GM13976 (cell line): ENCODE data around the gene NUP210.
A peak's percentile ranks its signal among the peaks of the same experiment; 100 is the strongest.

Experiments used
- DNase-seq: peaks from one replicate; pipeline ENCODE4 v3.0.0; 2012; ENCODE audit warnings: low spot score
- in situ Hi-C: fragments of 300-500 bp; cut with MboI; formaldehyde crosslinking; loops from one replicate; pipeline ENCODE4 v1.12.0; 2022; ENCODE audit warnings: low sequenced_read_pairs, mixed read lengths, inconsistent platforms; ENCODE audit not compliant: unreplicated experiment
- TF ChIP-seq, protein P1 (sequence below): IDR thresholded peaks from 2 replicates; pipeline ENCODE4 v1.5.1; 2012; ENCODE audit warnings: borderline replicate concordance, mild to moderate bottlenecking; ENCODE audit not compliant: insufficient read depth; ENCODE audit errors: extremely low read depth, missing control alignments, control extremely low read depth

NUP210 gene

DNA sequence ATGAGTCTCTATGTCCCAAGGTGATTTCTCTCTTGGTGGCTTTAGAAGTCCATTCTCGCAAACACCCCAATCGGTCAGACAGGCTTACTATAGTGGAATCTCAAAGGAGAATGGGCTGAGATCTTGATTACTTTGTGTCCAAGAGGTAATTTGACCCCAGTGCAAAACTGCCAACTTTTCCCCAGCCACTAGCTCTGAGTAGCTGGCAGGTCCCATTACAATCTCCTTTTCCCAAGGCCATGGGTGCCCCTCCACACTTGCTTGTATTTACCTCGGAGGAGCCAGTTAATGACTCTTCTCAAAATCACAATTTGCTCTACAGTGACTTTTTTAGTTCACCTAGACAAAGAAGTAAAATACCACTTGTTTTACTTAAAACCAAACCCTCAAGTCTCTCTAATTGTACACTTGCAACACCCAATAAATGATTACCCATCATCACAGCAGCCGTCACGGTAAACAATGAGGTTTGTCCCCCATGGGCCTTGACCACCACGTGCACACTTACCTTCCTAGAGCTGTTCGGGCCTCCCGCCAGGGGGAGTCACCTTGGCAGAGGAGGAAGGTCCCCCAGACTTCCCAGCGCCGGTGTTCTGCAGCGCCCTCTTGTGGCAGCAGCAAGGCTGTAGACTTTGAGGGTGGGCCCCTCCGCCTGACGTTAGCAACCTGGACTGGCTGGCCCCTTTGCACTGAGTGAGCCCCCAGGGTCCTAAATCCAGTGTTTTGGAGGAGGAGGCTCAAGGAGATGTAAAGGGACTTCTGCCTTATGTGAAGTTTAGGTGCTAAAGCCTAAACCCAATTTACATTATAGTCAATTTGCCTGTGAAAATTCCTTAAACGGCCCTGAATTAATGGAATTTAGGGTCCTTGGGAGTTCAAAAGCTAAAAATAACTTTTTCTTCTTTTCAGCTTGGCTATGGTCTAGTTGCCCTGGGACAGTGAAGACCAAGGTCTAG lies 41.3 kb upstream of the NUP210 start:
- in situ Hi-C loops = no loop called here
- TF ChIP-seq, protein P1, sequence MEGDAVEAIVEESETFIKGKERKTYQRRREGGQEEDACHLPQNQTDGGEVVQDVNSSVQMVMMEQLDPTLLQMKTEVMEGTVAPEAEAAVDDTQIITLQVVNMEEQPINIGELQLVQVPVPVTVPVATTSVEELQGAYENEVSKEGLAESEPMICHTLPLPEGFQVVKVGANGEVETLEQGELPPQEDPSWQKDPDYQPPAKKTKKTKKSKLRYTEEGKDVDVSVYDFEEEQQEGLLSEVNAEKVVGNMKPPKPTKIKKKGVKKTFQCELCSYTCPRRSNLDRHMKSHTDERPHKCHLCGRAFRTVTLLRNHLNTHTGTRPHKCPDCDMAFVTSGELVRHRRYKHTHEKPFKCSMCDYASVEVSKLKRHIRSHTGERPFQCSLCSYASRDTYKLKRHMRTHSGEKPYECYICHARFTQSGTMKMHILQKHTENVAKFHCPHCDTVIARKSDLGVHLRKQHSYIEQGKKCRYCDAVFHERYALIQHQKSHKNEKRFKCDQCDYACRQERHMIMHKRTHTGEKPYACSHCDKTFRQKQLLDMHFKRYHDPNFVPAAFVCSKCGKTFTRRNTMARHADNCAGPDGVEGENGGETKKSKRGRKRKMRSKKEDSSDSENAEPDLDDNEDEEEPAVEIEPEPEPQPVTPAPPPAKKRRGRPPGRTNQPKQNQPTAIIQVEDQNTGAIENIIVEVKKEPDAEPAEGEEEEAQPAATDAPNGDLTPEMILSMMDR = peak; percentile 84
- peak; percentile 72 for DNase-seq

DNA sequence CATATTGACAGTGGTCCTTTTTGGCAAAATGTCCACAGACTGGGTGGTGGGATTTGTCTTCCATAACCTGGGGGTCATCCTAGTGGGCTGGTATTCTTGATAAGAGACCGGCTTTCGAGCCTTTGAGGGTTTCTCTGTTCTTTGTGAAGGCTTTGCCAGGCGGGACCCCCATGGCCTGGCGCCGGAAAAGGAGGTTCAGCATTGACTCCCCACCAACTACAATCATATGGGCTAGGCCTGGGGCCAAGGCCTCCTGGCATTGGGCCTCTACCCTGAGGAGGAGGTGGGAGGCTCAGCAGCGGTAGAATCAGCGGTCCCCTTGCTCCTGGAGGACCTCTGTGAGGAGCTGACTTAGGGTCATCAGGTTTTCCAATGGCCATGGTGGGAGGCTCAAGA lies 40.2 kb upstream of the NUP210 start:
- TF ChIP-seq, protein P1 = no peak

DNA sequence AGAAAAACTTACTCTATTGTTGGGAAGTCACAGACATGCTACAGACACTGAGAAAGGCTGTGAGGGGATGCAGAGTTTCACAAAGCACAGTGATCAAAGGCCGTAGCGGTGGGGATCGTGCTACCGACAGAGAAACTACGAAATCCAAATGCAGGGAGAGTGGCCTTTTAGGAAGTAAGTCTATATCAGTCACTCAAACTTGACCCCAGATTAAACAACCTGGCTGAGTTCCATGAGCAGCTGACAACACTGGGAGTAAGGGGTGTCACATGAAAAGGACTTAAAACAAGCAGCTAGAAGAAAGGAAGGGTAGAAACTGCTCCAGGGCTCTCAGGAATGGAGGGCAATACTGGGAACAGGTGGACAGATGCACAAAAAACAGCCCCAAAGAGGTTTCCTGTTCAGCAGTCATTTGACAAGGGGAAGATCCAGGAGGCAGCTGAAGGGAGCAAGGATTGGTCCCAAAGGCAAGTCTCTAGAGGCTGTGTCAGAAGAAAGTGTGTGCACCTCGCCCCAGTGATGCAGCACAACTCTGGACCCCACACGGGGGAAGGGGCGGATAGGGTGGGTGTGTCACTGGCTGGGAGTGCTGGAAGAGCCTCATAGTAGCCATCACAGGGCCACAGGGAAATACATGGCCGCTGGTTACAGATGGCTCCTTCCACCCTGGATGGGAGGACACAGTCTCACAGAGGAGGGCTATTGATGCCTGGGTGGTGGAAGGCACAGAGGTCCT lies 39.7 kb upstream of the NUP210 start:
- DNase-seq = no peak
- in situ Hi-C loops = loop anchor here (10.0 kb wide), 1 partner anchor 355 kb away; no protein-coding TSS in a partner anchor
- TF ChIP-seq, protein P1 = no peak

More for the DNA sequence above, 40.2 kb upstream of the NUP210 start:
- in situ Hi-C loops = no loop called here
- no peak for DNase-seq

DNA sequence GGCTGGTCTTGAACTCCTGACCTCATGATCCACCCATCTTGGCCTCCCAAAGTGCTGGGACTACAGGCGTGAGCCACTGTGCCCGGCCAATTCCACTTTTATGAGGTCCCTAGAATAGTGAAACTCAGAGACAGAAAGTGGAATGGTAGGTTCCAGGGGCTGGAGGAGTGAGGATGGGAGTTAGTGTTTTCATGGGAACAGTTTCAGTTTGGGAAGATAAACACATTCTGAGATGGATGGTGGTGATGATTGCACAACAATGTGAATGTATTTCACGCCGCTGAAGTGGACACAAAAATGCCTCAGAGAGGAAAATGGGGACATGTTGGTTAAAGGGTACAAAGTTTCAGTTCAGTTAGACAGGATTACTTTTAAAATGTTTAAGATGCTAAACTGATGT lies 37.5 kb upstream of the NUP210 start:
- in situ Hi-C loops = loop anchor here (10.0 kb wide), 1 partner anchor 353 kb away; no protein-coding TSS in a partner anchor
- TF ChIP-seq, protein P1 = no peak
- DNase-seq = no peak

DNA sequence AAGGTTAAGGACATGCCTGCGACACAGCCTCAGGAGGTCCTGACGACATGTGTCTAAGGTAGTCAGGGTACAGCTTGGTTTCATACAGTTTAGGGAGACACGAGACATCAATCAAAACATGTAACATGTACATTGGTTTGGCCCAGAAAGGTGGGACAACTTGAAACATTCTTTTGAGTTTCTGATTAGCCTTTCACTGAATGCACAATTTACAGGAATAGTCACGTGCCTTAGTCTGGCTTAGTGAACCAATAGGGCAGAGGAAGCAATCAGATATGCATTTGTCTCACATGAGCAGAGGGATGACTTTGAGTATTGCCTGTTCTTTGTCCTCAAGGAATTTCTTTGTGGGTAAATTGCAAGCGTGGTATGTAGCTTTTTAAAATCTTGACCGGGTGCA lies 35.5 kb upstream of the NUP210 start:
- TF ChIP-seq, protein P1 = no peak
- in situ Hi-C loops = loop anchor here (10.0 kb wide), 1 partner anchor 351 kb away; no protein-coding TSS in a partner anchor
- no peak for DNase-seq
